ACHN (cell line): ENCODE data around the gene RTP5.

Source experiments
- DNase-seq: peaks from one replicate; pipeline ENCODE4 v3.0.0-alpha.2; 2015
- in situ Hi-C: cut with HindIII; loops from 2 replicates; pipeline ENCODE4 v1.10.0; 2017; ENCODE audit warnings: low sequenced_read_pairs, low pct_ligation_motif_present, low pct_unique_long_range_greater_than_20kb

Gene RTP5

GRCh38 chr2:241877989-241878970 is 8.8 kb downstream of the RTP5 start:
- in situ Hi-C loops, result no loop called here

GRCh38 chr2:241879326-241879725 is 9.8 kb downstream of the RTP5 start:
- in situ Hi-C loops, result no loop called here
- DNase-seq, result no peak

More at GRCh38 chr2:241877989-241878970, 8.8 kb downstream of the RTP5 start:
- peak; percentile 75 for DNase-seq

- in situ Hi-C loops, result no loop called here
- no peak for DNase-seq
These were observed 11.0 kb downstream of the RTP5 start for GRCh38 chr2:241880311-241881073.

GRCh38 chr2:241882091-241882625 is 12.6 kb downstream of the RTP5 start:
- peak; percentile 20 for DNase-seq
- in situ Hi-C loops, result no loop called here

- in situ Hi-C loops, result no loop called here
- no peak for DNase-seq
These were observed 15.4 kb downstream of the RTP5 start for GRCh38 chr2:241884951-241885290.

GRCh38 chr2:241885291-241885945 is 15.9 kb downstream of the RTP5 start:
- no peak for DNase-seq
- in situ Hi-C loops, result no loop called here

- in situ Hi-C loops, result no loop called here
- DNase-seq, result no peak
These were observed 16.6 kb downstream of the RTP5 start for GRCh38 chr2:241885946-241886643.

- no peak for DNase-seq
- in situ Hi-C loops, result no loop called here
These were observed 17.4 kb downstream of the RTP5 start for GRCh38 chr2:241886840-241887447.

GRCh38 chr2:241887806-241888522 is 18.4 kb downstream of the RTP5 start:
- no peak for DNase-seq
- in situ Hi-C loops, result no loop called here

GRCh38 chr2:241888641-241889040 is 19.1 kb downstream of the RTP5 start:
- in situ Hi-C loops, result no loop called here
- no peak for DNase-seq

- in situ Hi-C loops, result no loop called here
- DNase-seq, result no peak
These were observed 21.2 kb downstream of the RTP5 start for GRCh38 chr2:241890524-241891235.

GRCh38 chr2:241891315-241891987 is 21.9 kb downstream of the RTP5 start:
- no peak for DNase-seq
- in situ Hi-C loops, result no loop called here

GRCh38 chr2:241891988-241892298 is 22.4 kb downstream of the RTP5 start:
- no peak for DNase-seq
- in situ Hi-C loops, result no loop called here

GRCh38 chr2:241892299-241893137 is 23.0 kb downstream of the RTP5 start:
- no peak for DNase-seq
- in situ Hi-C loops, result no loop called here

GRCh38 chr2:241893265-241893664 is 23.7 kb downstream of the RTP5 start:
- in situ Hi-C loops, result no loop called here
- no peak for DNase-seq
